HG03280 (cell line): Measurements from ENCODE around the gene HCN1.
"Not testable (repeated sequence)": the region's sequence is repeated elsewhere in the genome, so short reads cannot be mapped to it uniquely, and the experiment has no call there.

Experiments used
- ATAC-seq: cut with Tn5 transposase; IDR thresholded peaks from one replicate; pipeline ENCODE4 v1.9.1; 2021; ENCODE audit warnings: mild to moderate bottlenecking, moderate library complexity; ENCODE audit not compliant: unreplicated experiment

The HCN1 gene

DNA sequence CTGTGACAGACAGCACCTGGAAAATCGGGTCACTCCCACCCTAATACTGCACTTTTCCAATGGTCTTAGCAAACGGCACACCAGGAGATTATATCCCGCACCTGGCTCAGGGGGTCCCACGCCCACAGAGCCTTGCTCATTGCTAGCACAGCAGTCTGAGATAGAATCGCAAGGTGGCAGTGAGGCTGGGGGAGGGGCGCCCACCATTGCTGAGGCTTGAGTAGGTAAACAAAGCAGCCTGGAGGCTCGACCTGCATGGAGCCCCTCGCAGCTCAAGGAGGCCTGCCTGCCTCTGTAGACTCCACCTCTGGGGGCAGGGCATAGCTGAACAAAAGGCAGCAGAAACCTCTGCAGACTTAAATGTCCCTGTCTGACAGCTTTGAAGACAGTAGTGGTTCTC is 383.6 kb downstream of the HCN1 start:
- ATAC-seq, result not testable (repeated sequence)

DNA sequence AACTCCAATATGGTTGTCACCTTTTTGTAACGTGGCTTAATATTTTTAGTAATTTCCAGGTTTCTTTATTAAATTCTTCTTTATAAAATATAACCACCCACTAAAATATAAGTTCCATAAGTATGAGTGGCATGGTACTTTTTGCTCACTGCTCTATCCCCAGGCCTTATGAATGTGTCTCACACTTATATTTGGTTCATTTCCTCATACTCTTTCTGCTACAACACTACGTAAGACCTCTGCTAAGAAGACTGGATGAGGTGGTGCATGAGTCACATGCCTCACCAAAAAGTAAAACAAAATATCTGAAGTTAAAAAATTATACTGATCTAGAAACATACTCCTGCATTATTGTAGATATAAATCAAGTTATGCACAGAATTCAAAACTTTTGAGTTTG is 400.9 kb downstream of the HCN1 start:
- ATAC-seq, result no peak

DNA sequence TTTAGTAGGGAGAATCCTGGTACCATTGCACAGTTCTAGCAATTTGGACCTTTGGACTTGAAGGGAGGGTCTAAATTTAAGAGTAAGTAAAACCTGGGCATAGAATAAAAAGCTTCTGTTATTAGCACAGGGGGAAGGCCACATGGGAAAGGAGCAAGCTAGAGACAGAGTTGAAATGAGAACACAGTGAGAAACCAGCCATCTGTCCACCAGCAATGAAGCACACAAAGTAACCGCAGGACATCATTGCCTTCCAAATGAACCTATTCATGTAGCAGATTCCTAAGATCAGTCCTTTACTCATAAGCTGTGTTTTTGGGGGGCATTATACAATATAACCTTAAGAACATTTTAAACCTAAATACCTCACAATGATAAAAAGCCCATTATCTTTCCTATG is 407.4 kb downstream of the HCN1 start:
- ATAC-seq, result no peak

DNA sequence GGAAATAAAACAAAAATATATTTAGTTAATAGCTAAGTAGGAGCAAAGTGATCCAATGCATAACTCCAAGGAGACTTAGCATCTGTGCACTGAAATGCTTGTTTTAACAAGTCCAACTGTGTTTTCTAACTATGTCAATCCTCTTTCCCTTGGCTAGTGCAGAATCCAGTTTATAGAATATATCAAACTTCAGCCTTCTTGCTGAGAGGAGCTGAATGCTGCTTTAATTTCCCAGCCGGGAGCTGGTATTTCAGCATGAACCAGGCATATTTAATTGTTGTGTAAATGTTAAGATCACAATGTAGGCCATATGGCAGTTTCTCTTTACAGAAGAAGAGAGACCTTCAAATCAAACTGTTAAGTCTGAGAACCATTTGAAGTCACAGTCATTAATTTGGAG is 411.7 kb downstream of the HCN1 start:
- ATAC-seq, result no peak

DNA sequence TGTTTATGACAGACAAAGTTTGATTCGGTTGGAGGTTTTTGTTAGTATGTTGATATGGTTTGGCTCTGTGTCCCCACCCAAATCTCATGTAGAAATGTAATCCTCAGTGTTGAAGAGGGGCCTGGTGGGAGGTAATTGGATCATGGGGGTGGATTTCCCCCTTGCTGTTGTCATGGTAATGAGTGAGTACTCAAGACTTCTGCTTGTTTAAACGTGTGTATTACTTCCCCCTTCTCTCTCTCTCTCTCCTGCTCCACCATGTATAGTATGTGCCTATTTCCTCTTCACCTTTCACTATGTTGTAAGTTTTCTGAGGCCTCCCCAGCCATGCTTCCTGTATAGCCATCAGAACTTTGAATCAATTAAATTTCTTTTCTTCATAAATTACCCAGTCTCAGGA is 415.1 kb downstream of the HCN1 start:
- no peak for ATAC-seq

DNA sequence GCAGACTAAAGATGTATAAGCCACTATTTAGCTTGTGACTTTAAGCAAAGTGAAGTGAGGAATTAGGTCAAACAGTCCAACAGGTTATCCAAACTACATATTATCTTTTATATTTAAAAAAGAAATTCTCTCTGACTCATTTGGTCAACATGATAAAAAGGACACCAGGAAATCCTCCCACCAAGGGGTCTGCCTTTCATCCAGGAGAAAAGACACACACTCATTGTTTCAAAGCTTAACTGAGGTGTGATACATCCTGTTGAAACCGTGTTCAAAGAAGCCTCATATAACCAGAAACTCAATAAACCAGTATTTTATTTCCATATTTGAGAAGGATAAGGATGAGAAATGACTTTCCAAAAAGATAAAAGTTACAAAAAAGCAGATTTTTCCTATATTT is 417.1 kb downstream of the HCN1 start:
- no peak for ATAC-seq

DNA sequence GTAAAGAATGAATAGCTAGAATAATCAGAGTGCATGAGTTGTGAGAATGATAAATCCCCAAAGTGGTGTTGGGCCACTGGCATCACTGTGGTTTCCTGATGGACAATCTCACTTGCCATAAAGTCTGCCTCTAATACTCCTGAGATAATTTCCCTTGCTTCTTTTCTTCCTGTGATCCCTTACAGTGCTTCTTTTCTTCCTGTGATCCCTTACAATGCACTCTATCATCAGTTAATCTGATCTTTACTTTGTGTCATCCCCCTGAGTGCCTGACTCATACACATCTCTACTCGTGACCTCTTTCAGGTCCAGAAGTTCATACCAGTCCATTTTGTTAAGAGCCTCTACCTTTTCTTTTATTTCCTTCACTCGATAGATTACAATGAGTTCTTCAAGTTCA is 418.3 kb downstream of the HCN1 start:
- no peak for ATAC-seq

DNA sequence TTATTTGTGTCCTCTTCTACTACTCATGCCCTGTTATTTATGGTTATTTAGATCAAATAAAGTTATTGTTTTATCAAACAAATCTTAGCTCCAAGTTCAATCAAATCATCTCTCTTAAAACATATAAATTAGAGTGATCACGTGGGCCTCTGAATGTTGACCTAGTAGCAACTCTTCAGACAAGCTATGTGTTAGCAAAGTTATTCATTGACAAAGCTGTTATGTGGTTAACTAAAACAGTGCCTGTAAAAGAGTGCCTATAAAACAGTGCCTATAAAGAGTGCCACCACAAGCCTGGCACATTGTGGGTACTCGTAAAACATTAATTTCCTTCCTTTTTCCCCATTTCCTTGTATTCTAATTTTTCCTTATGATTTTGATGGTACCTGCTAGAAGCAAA is 421.9 kb downstream of the HCN1 start:
- no peak for ATAC-seq

DNA sequence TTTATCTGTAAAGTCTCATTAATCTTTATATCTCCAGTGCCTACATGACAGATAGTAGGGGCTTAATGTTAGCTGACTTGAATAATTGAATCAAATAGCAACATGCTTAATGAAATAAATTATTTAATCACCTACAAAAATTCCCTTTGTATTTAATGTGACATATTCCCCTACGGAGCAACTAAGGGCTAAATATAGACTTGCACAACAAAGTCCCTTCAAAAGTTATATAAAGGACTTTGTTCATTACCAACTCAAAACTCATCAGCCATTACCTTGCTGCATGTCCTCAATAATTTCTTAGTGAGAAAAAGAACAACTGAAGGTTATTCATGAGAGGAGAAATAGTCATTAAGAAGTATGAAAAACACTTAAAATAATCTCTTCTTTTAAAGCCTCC is 424.6 kb downstream of the HCN1 start:
- no peak for ATAC-seq

DNA sequence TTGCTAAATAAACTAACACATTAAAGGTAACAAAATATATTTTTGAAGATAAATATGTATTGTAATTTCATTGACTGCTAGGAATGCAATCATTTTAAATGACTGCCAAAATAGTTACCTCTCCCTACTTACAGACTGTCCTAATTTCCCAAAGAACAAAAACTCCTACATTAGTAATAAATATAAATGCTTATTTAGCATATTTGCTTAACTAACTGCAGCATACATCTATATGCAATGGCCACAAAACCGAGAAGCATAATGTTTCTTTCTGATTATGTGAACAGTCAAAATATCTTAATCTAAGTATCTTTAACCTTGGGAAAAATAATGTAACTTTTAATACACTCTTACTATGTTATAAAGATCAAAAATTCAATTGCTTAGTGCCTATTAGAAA is 431.7 kb downstream of the HCN1 start:
- ATAC-seq, result no peak

DNA sequence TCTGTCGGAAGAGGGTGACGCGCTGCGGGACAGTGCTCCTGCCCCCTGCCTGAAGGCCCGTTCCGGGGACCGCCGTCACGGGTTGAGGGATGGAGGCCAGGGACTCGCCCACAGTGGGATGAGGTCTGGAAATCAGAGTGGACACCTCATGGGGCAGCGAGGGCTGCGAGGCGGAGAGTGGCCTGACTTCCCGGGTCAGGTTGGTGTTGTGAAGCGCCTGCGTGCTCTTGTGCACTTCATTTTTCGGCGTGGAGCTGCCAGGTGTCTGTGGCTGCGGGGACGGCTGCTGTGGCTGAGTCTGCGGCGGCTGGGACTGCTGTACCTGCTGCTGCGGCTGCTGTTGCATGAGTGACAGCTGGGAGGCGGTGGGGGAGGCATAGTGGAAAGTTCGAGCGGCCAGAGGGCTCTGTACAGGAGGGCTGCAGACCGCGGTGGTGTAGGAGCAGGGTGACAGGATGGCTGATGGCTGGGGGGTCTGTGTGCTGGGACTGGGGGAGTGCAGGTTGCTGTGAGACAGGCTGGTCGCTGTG is 434.1 kb downstream of the HCN1 start:
- no peak for ATAC-seq

DNA sequence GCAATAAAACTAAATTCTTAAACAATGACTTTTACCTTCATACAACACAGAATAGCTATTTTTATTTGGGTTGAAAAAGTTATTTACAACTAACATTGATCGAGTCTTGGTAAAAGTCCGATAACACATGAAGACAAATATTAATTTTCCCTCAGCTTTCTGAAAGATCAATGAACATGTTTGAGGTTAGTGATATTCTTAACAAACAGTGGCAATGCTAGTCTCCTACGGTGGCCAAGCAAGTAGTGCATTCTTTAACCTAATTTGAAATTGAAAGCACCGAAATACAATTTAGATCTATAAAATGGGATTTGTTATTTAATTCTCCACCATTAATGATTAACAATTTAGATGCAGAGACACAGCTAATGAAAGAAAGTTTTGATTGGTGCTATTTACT is 435.1 kb downstream of the HCN1 start:
- ATAC-seq, result no peak

DNA sequence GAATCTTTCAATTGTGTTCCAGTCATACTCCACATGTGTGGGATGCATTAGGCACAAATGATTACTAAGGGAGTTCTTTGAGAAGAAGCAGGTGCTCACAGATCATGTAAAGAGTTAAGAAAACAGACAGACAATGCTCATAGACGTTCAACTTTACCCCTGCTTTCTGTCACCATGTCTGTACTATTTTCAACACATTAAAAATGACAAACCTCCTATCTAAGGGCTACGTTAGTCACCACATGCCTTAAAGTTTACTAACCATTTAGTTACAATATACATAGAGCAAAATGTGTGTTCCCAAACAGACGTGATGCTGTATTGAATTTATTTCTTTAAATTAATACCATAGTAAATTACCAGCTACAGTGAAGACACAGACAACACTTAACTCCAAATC is 435.9 kb downstream of the HCN1 start:
- ATAC-seq, result no peak

DNA sequence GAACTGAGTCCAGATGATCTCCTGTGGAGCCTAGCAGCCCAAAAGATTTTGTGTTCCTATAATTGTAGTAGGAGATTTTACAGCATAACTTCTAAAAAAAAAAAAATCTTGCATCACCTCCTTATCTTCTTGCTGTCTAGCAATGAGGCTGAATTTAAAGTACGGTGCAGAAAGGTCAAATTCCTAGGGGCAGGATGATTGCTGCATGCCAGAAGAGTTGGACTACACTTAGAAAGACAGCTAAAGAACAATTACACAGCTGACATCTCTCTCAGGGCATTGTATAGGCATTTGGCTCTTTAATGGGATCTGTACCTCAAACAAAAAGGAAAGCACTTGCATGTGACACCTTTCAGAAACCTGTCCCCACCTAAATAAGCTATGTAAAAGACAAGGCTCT is 443.2 kb downstream of the HCN1 start:
- ATAC-seq, result no peak

DNA sequence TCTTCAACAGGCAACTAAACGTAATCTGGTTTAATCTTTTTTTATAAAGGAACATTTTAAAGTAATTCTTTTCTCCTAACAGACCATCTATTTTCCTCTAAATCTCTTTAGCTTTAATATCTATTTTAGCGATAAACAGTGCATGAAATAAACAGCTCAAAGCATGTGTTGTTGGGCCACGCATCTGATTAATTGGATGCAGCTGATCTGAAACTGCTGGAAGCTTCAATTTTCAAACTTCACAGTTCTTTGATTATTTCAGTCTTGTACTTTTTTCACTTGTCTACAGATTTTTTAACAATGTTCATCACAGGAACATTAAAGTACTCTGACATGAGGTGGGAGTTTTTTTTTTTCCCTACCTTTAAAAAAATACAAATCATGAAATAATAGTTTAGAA is 443.6 kb downstream of the HCN1 start:
- no peak for ATAC-seq

DNA sequence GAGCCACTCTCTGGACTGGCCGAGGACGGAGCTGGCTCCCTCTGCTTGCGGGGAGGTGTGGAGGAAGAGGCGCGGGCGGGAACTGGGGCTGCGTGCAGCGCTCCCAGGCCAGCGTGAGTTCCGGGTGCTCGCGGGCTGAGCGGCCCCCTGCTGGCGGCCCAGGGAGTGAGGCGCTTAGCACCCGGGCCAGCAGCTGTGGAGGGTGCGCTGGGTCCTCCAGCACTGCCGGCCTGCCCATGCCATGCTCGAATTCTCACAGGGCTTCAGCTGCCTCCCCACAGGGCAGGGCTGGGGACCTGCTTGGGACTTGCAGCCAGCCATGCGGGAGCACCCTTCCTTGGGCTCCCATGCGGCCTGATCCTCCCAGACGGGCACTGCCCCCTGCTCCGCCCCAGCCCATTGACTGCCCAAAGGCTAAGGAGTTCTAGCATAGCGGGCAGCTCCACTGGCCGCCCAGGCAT is 470.6 kb downstream of the HCN1 start:
- ATAC-seq, result no peak

DNA sequence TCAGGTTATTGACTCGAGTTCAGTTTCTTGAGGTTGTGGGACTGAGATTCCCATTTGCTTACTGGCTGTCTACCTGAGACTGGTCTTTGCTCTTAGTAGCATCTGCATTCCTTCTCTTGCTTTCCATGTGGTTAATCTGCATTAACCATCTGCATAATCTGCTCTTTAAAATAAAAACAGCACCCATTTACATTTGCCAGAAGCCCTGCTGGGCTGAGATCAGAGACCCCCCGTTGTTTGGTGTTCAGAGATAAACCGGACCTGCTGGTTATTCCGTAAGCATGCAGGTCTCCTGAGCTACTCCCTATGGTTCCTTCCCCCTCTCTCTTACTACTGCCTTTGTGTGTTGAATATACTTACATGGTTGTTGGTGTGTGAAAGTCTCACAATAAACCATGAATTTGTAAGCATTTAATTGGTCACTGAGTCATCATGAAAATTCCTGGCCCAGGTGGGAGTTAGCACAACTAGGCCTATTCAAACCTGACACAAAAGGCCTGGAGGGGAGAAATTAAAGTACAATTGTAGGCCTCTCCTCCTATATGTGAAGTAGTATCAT is 490.7 kb downstream of the HCN1 start:
- no peak for ATAC-seq
